ENCODE measurements around the gene PLA2G4F. TPM values are rescaled to one million over a fixed set of nuclear protein-coding genes. Genes with fewer than 3 reads are reported as not detected.

The PLA2G4F gene
- total RNA-seq, 1 experiment from 2014 or later, result 0.87 TPM

DNA sequence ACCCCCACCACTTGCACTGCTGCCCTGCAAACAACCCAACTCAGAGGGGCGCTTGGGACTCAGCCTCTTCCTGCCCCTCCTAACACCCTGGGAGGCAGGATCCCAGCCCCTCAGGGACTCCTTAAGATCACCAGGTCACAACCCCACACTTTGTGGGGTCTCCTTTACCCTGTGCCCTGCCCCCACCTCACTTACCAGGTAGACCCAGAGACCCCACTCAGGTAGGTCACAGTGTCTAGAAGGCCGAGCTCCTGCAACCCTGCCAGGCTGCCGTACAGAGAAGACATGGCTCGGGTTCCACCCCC, 9.1 kb downstream of the PLA2G4F start:
- CTCF ChIA-PET, result no interaction called here
- BruUV-seq (replicated peaks), result no TSS peak
- DNase-seq, result no peak

DNA sequence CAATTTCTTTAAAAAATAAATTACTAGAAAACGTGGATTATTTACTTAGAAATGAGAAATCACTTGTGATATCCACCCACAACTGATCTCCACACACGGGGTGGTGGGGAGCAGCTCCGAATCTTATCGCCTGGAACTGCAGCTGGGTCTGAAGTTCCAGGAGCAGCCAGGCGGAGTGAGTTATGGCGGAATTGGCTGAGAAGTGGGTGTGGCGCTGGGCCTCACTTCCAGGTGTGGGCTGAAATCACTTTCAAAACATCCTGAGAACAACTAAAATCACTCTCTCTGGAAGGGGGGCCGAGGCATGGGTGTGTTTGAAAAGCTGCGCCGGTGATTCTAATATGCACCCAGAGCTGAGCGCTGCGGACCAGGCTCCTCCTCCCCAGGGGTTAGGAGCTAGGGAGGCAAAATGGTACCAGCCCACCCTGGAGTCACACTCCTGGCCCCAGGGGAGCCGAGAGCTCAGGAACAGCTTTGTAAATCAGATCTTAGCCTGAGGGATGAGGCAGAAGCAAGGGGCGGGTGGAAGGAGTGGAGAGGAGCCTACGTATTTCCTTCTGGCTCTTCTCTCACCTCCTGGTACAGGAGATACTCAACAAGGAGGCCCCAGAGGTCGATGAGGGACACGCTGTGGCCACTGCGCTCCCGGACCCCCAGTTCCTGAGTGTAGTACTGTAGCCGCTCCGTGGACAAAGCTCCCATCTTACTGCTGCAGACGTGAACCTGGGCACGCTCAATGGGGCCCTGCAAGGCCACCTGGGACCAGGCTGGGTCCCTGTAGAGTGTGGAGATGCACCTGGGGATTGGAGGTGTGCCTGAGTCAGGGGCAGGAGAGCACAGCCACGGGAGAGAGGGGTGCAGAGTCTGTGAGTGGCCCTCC, 9.6 kb downstream of the PLA2G4F start:
- peaks cover 12% of the 10 kb centered on the region for H3K27me3 Mint-ChIP-seq (ENCODE audit: unreplicated experiment)
- H3K4me3 Mint-ChIP-seq (ENCODE audit: low read depth, unreplicated experiment), result no peak overlapping the region
- TF ChIP-seq, protein P1, sequence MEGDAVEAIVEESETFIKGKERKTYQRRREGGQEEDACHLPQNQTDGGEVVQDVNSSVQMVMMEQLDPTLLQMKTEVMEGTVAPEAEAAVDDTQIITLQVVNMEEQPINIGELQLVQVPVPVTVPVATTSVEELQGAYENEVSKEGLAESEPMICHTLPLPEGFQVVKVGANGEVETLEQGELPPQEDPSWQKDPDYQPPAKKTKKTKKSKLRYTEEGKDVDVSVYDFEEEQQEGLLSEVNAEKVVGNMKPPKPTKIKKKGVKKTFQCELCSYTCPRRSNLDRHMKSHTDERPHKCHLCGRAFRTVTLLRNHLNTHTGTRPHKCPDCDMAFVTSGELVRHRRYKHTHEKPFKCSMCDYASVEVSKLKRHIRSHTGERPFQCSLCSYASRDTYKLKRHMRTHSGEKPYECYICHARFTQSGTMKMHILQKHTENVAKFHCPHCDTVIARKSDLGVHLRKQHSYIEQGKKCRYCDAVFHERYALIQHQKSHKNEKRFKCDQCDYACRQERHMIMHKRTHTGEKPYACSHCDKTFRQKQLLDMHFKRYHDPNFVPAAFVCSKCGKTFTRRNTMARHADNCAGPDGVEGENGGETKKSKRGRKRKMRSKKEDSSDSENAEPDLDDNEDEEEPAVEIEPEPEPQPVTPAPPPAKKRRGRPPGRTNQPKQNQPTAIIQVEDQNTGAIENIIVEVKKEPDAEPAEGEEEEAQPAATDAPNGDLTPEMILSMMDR (IDR thresholded peaks at IDR 0.05; ENCODE audit: unreplicated experiment), result no peak
- H3K4me1 Mint-ChIP-seq (ENCODE audit: low read depth, unreplicated experiment), result no peaks in the 10 kb centered on the region
- no peaks in the 10 kb centered on the region for H3K9me3 Mint-ChIP-seq (ENCODE audit: low read depth, unreplicated experiment)
- DNase-seq, result no peak
- no TSS peak for BruUV-seq (replicated peaks)
- H3K36me3 Mint-ChIP-seq (ENCODE audit: insufficient read depth, unreplicated experiment), result no peaks in the 10 kb centered on the region
- CTCF ChIA-PET, result no interaction called here
- intact Hi-C loops (cut with micrococcal nuclease; ENCODE audit: unreplicated experiment), result no loop called here
- no peak overlapping the region for H3K27ac Mint-ChIP-seq (ENCODE audit: unreplicated experiment)

More for the DNA sequence above, 9.1 kb downstream of the PLA2G4F start:
- Mint-ChIP-seq H3K36me3 (ENCODE audit: insufficient read depth, unreplicated experiment) (no peaks in the 10 kb centered on the region), H3K4me1 (ENCODE audit: low read depth, unreplicated experiment) (no peaks in the 10 kb centered on the region), H3K27me3 (ENCODE audit: unreplicated experiment) (peaks cover 12% of the 10 kb centered on the region), H3K4me3 (ENCODE audit: low read depth, unreplicated experiment) (no peak overlapping the region), H3K9me3 (ENCODE audit: low read depth, unreplicated experiment) (no peaks in the 10 kb centered on the region), H3K27ac (ENCODE audit: unreplicated experiment) (no peak overlapping the region)
- TF ChIP-seq, protein P1 (IDR thresholded peaks at IDR 0.05; ENCODE audit: unreplicated experiment), result no peak
- intact Hi-C loops (cut with micrococcal nuclease; ENCODE audit: unreplicated experiment), result no loop called here

DNA sequence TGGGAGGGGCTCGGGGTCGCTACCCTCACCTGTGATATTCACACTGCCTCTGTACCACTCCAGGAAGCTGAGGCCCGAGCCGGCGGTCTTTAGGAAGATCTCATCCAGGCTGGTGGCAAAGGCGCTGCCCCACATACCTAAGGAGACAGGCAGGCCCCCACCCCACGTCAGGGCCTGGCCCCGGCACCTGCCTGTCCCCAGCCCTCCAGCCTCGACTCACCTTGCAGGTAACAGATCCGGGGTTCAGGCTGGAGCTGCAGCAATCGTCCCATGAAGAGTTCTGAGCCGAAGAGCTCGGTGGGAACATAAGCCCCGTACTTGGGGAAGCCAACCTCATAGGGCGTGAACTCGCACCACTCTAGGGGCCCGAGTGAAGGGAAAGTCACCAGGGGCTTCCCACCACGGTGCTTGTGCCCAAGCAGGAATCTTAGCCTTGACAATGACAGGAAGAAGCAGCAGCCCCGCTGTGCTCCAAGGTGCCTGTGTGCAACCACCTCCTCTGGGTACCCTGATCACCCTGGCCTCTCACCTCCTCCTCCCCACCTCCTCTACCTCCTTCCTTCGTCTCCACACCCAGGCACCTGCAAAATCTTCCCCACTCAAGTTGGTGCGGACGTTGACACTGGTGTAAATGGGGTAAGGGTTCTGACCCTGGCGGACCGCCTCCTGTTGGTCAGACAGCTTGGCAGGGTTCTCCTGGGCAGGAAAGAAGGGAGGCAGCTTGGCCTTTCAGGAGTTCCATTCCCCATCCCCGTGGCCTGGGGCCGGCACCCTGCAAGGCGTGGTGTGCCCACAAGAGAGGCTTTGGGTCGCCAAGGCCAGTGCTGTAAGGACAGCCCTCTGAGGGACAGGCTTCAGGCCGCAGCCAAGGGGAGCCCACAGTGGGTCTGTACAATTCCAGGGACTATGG, 10.6 kb downstream of the PLA2G4F start:
- CTCF ChIA-PET, result no interaction called here
- no peaks in the 10 kb centered on the region for H3K36me3 Mint-ChIP-seq (ENCODE audit: insufficient read depth, unreplicated experiment)

DNA sequence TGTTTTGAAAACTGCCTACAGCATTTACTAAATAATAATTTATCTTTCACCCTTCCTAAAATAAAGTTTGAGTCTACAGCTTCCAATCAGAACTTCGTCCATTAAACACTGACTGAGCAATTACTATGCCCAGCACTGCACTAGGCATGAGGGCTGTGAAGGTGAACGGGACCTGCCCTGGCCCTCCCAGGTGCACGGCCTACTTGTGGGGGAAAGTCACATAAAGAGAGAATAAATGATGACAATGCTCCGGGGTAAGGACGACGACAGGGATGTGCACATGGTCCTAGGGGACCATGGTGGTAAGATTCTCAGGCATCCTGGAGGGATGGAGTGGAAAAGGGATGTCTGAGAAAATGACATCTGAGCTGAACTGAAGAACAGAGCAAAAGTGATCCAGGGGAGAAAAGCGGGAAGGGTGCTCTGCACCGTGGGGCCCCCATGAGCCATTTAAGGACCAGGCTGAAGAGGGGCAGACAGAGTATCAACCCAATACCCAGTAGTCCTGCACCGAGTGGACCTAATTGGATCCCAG, 11.5 kb downstream of the PLA2G4F start:
- BruUV-seq (replicated peaks), result no TSS peak
- intact Hi-C loops (cut with micrococcal nuclease; ENCODE audit: unreplicated experiment), result no loop called here
- H3K27me3 Mint-ChIP-seq (ENCODE audit: unreplicated experiment), result peaks cover 15% of the 10 kb centered on the region
- H3K27ac Mint-ChIP-seq (ENCODE audit: unreplicated experiment), result no peak overlapping the region
- TF ChIP-seq, protein P1 (IDR thresholded peaks at IDR 0.05; ENCODE audit: unreplicated experiment), result no peak
- CTCF ChIA-PET, result no interaction called here
- H3K9me3 Mint-ChIP-seq (ENCODE audit: low read depth, unreplicated experiment), result no peaks in the 10 kb centered on the region
- no peaks in the 10 kb centered on the region for H3K4me1 Mint-ChIP-seq (ENCODE audit: low read depth, unreplicated experiment)
- no peak overlapping the region for H3K4me3 Mint-ChIP-seq (ENCODE audit: low read depth, unreplicated experiment)
- no peak for DNase-seq
- no peaks in the 10 kb centered on the region for H3K36me3 Mint-ChIP-seq (ENCODE audit: insufficient read depth, unreplicated experiment)

More for the DNA sequence above, 10.6 kb downstream of the PLA2G4F start:
- no TSS peak for BruUV-seq (replicated peaks)
- Mint-ChIP-seq H3K4me3 (ENCODE audit: low read depth, unreplicated experiment) (no peak overlapping the region), H3K27me3 (ENCODE audit: unreplicated experiment) (peaks cover 12% of the 10 kb centered on the region), H3K9me3 (ENCODE audit: low read depth, unreplicated experiment) (no peaks in the 10 kb centered on the region), H3K4me1 (ENCODE audit: low read depth, unreplicated experiment) (no peaks in the 10 kb centered on the region), H3K27ac (ENCODE audit: unreplicated experiment) (no peak overlapping the region)
- TF ChIP-seq, protein P1 (IDR thresholded peaks at IDR 0.05; ENCODE audit: unreplicated experiment), result no peak
- DNase-seq, result no peak
- intact Hi-C loops (cut with micrococcal nuclease; ENCODE audit: unreplicated experiment), result no loop called here

All from Calu3 (cell line).